ENCODE results near the gene NR2C1. TPM values are rescaled to one million over a fixed set of nuclear protein-coding genes. Genes with fewer than 3 reads are reported as not detected.

The NR2C1 gene
- total RNA-seq, 1 donor from 2014 or later = 40.1 TPM

DNA sequence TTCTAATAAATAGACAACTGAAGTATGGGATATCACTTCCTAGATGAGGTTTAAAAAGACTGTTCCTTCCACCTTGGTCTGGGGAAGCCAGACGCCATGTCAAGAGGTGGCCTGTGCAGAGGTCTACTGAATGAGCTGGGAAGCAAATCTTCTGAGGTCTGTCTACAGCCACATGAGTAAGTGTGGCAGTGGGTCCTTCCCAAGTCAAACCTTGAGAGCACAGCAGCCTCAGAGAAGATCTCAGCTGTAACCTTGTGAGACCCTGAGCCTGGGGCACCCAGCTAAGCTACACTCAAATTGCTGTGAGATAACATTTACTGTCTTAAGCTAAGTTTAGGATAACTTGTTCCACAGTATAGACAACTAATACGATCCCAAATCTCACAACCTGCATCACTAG is 90.1 kb downstream of the NR2C1 start:
- Histone ChIP-seq H3K9me3 (replicated peaks) (no peaks in the 10 kb centered on the region), H3K27ac (replicated peaks) (no peak overlapping the region), H3K4me3 (no peak overlapping the region), H3K27me3 (ENCODE audit: low read depth) (no peaks in the 10 kb centered on the region), H3K36me3 (peaks cover 8% of the 10 kb centered on the region), H3K4me1 (peaks cover 26% of the 10 kb centered on the region)
- TF ChIP-seq, protein P1, sequence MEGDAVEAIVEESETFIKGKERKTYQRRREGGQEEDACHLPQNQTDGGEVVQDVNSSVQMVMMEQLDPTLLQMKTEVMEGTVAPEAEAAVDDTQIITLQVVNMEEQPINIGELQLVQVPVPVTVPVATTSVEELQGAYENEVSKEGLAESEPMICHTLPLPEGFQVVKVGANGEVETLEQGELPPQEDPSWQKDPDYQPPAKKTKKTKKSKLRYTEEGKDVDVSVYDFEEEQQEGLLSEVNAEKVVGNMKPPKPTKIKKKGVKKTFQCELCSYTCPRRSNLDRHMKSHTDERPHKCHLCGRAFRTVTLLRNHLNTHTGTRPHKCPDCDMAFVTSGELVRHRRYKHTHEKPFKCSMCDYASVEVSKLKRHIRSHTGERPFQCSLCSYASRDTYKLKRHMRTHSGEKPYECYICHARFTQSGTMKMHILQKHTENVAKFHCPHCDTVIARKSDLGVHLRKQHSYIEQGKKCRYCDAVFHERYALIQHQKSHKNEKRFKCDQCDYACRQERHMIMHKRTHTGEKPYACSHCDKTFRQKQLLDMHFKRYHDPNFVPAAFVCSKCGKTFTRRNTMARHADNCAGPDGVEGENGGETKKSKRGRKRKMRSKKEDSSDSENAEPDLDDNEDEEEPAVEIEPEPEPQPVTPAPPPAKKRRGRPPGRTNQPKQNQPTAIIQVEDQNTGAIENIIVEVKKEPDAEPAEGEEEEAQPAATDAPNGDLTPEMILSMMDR (IDR thresholded peaks at IDR 0.05; ENCODE audit: borderline replicate concordance) = no peak
- DNase-seq = no peak
- intact Hi-C loops (cut with micrococcal nuclease) = no loop called here

DNA sequence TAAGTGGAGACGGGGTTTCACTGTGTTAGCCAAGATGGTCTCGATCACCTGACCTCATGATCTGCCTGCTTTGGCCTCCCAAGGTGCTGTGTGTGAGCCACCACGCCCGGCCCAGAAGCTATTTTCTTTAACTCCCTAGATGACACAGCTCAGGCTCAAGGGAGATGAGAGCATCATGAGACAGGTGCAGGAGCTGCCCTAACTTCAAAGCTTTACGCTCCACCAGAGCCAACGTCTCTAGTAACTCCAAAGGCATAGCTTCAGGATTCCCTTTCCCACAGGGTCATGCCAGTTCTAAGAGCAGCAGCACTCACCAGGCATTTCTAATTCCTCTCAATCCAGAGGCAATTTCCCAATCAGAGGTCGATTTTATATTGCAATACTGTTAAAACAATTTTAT is 91.0 kb downstream of the NR2C1 start:
- Histone ChIP-seq H3K4me3 (no peak overlapping the region), H3K4me1 (peaks cover 35% of the 10 kb centered on the region), H3K27me3 (ENCODE audit: low read depth) (no peaks in the 10 kb centered on the region), H3K27ac (replicated peaks) (no peak overlapping the region), H3K36me3 (peaks cover 8% of the 10 kb centered on the region), H3K9me3 (replicated peaks) (no peaks in the 10 kb centered on the region)
- no peak for DNase-seq
- TF ChIP-seq, protein P1 (IDR thresholded peaks at IDR 0.05; ENCODE audit: borderline replicate concordance) = no peak
- intact Hi-C loops (cut with micrococcal nuclease) = no loop called here

DNA sequence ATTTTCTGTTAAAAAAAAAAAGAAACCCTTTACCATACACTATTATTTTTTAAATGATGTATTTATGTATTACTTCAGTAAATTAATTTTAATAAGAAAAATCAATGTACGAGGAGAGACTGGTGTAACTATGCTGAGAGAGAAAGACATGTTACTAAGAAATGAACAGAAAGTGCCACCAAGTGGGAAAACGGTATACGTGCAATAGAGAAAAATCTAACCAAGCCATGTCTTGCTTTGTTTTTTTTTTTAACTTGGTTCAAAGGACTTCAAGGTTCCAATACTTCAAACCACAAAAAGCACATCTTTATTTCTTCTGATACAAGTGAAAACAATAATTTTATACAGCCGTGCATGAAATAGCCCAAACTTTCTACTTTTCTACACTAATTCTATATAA is 92.8 kb downstream of the NR2C1 start:
- intact Hi-C loops (cut with micrococcal nuclease) = no loop called here
- no peaks in the 10 kb centered on the region for H3K9me3 ChIP-seq (replicated peaks)
- H3K27ac ChIP-seq (replicated peaks) = no peak overlapping the region
- H3K4me1 ChIP-seq = peaks cover 35% of the 10 kb centered on the region
- DNase-seq = no peak
- TF ChIP-seq, protein P1 (IDR thresholded peaks at IDR 0.05; ENCODE audit: borderline replicate concordance) = peak; percentile 30
- H3K27me3 ChIP-seq (ENCODE audit: low read depth) = no peaks in the 10 kb centered on the region
- no peak overlapping the region for H3K4me3 ChIP-seq
- H3K36me3 ChIP-seq = peaks cover 5% of the 10 kb centered on the region

DNA sequence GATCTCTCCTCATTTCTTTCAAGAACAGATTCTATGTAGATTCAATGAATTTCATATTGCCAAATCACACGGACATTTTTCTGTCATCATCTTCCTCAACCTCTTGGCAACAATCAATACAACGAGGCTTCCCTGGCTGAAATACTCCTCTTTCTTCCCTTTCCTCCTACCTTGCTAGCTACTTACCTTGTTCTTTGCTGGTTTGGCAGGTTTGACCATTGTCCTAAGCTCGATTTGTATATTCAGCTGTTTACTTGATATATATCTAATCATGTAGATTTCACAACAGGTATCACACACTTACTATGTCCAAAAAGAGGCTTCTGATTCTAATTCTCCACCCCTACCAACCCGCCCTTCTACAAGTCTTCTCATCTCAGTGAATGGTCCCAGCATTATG is 93.5 kb downstream of the NR2C1 start:
- H3K9me3 ChIP-seq (replicated peaks) = no peaks in the 10 kb centered on the region
- H3K4me1 ChIP-seq = peaks cover 35% of the 10 kb centered on the region
- DNase-seq = no peak
- intact Hi-C loops (cut with micrococcal nuclease) = no loop called here
- H3K36me3 ChIP-seq = peaks cover 5% of the 10 kb centered on the region
- H3K4me3 ChIP-seq = no peak overlapping the region
- TF ChIP-seq, protein P1 (IDR thresholded peaks at IDR 0.05; ENCODE audit: borderline replicate concordance) = no peak
- no peak overlapping the region for H3K27ac ChIP-seq (replicated peaks)
- no peaks in the 10 kb centered on the region for H3K27me3 ChIP-seq (ENCODE audit: low read depth)

DNA sequence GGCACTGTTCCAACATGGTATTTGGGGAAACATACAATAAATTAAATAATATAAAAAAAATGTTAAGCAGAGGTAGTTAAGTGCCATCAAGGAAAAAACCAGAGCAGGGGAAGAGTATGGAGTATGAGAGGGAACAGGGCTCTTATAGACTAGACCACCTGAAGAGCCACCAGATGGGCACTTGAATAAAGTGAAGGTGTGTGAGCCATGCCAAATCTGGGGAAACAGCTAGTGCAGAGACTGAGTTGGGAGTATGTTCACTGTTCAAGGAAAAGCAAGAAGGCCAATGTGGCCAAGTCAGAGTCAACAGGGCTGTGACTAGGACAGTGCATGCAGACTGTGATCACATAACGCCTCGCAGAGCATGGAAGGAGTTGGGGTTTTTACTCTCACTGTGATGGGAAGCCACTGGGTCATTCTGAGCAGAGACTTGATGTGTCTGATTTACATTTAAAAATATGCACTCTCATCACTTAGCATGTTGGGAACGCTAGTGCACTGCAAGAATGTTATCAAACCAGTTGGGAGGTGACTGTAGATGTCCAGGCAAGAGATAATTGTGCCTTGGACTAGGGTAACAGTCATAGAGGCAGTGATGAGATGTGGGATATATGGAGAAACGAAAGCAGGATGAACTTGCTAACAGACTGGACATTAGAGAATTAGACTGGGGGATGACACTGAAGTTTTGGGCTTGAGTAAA is 95.5 kb downstream of the NR2C1 start:
- Histone ChIP-seq H3K9me3 (replicated peaks) (no peaks in the 10 kb centered on the region), H3K4me1 (peaks cover 30% of the 10 kb centered on the region), H3K27me3 (ENCODE audit: low read depth) (no peaks in the 10 kb centered on the region), H3K36me3 (no peaks in the 10 kb centered on the region), H3K4me3 (no peak overlapping the region), H3K27ac (replicated peaks) (no peak overlapping the region)
- intact Hi-C loops (cut with micrococcal nuclease) = no loop called here
- DNase-seq = no peak
- TF ChIP-seq, protein P1 (IDR thresholded peaks at IDR 0.05; ENCODE audit: borderline replicate concordance) = no peak

All from left ventricle myocardium inferior (tissue), 1 donor.